Parathyroid adenoma (tissue), 2 donors: ENCODE measurements around the gene PCDHGB3.

Experiments
- H2AFZ ChIP-seq: fragments of 300-600 bp; sonication (generic); one replicate; pipeline ENCODE4 v1.7.0; 2017; ENCODE audit warnings: antibody characterized with exemption, mild to moderate bottlenecking
- H3K27ac ChIP-seq: fragments of 300-600 bp; sonication (generic); one replicate; pipeline ENCODE4 v1.7.0; 2017
- H3K27me3 ChIP-seq: fragments of 300-600 bp; sonication (generic); one replicate; pipeline ENCODE4 v1.7.0; 2017; ENCODE audit warnings: low read length; ENCODE audit not compliant: control insufficient read depth, insufficient read depth
- H3K36me3 ChIP-seq: fragments of 300-600 bp; sonication (generic); one replicate; pipeline ENCODE4 v1.7.0; 2017; ENCODE audit warnings: low read length; ENCODE audit not compliant: control insufficient read depth, insufficient read depth
- H3K4me1 ChIP-seq: fragments of 300-600 bp; sonication (generic); one replicate; pipeline ENCODE4 v1.7.0; 2017; ENCODE audit warnings: control low read depth
- H3K4me2 ChIP-seq: fragments of 300-600 bp; sonication (generic); one replicate; pipeline ENCODE4 v1.7.0; 2017; ENCODE audit warnings: low read length
- H3K4me3 ChIP-seq: fragments of 300-600 bp; sonication (generic); one replicate; pipeline ENCODE4 v1.7.0; 2017; ENCODE audit warnings: low read depth, low read length
- H3K79me2 ChIP-seq: fragments of 300-600 bp; sonication (generic); one replicate; pipeline ENCODE4 v1.7.0; 2017; ENCODE audit warnings: control low read depth
- H3K9ac ChIP-seq: fragments of 300-600 bp; sonication (generic); one replicate; pipeline ENCODE4 v1.7.0; 2017; ENCODE audit warnings: mild to moderate bottlenecking
- H3K9me3 ChIP-seq: fragments of 300-600 bp; sonication (generic); one replicate; pipeline ENCODE4 v1.7.0; 2017; ENCODE audit warnings: low read length; ENCODE audit not compliant: control insufficient read depth
- TF ChIP-seq, protein P1 (sequence below): fragments of 300-600 bp; sonication (generic); IDR thresholded peaks from one replicate; pipeline ENCODE4 v1.7.0; 2017; ENCODE audit warnings: antibody characterized with exemption, mild to moderate bottlenecking
- donor health status: primary hyperparathyroidism.

The PCDHGB3 gene

DNA sequence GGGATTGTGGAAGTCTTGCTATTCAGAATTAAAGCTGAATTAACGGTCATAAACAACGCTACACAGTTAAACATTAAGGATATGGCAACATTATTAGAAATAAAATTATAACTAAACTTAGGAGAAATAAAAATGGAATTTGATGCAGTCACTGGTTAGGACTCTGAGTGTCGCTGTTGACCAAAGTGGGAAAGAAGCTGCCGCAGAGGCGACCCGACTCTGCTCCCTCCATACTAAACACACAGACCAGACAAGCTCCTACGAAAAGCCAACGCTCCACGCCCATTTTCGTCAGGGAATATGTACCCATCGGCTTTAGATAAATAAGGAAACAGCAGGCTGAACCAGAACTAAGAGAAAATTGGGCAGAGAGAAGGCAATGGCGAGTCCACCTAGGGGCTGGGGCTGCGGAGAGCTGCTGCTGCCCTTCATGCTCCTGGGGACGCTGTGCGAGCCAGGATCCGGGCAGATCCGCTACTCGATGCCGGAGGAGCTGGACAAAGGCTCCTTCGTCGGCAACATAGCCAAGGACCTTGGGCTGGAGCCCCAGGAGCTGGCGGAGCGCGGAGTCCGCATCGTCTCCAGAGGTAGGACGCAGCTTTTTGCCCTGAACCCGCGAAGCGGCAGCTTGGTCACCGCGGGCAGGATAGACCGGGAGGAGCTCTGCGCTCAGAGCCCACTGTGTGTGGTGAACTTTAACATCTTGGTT is 5.9 kb upstream of the PCDHGB3 start, which contains the start of gene PCDHGA5:
PCDHGA5 (plus strand) TSS at position 211 of the 709 bp plus-strand sequence; CDS start at position 380, 169 bp downstream.
- TF ChIP-seq, protein P1, sequence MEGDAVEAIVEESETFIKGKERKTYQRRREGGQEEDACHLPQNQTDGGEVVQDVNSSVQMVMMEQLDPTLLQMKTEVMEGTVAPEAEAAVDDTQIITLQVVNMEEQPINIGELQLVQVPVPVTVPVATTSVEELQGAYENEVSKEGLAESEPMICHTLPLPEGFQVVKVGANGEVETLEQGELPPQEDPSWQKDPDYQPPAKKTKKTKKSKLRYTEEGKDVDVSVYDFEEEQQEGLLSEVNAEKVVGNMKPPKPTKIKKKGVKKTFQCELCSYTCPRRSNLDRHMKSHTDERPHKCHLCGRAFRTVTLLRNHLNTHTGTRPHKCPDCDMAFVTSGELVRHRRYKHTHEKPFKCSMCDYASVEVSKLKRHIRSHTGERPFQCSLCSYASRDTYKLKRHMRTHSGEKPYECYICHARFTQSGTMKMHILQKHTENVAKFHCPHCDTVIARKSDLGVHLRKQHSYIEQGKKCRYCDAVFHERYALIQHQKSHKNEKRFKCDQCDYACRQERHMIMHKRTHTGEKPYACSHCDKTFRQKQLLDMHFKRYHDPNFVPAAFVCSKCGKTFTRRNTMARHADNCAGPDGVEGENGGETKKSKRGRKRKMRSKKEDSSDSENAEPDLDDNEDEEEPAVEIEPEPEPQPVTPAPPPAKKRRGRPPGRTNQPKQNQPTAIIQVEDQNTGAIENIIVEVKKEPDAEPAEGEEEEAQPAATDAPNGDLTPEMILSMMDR = peak; percentile 15
- Histone ChIP-seq H3K9ac (no peak within 1 kb of the TSS), H3K79me2 (no peaks in the 10 kb centered on the region), H3K36me3 (peaks cover 2% of the 10 kb centered on the region), H3K9me3 (no peaks in the 10 kb centered on the region), H3K27ac (no peak within 1 kb of the TSS), H3K4me3 (no peak within 1 kb of the TSS), H2AFZ (peak within 1 kb of the TSS; percentile 7), H3K27me3 (no peaks in the 10 kb centered on the region), H3K4me1 (no peaks in the 10 kb centered on the region), H3K4me2 (no peak within 1 kb of the TSS)

DNA sequence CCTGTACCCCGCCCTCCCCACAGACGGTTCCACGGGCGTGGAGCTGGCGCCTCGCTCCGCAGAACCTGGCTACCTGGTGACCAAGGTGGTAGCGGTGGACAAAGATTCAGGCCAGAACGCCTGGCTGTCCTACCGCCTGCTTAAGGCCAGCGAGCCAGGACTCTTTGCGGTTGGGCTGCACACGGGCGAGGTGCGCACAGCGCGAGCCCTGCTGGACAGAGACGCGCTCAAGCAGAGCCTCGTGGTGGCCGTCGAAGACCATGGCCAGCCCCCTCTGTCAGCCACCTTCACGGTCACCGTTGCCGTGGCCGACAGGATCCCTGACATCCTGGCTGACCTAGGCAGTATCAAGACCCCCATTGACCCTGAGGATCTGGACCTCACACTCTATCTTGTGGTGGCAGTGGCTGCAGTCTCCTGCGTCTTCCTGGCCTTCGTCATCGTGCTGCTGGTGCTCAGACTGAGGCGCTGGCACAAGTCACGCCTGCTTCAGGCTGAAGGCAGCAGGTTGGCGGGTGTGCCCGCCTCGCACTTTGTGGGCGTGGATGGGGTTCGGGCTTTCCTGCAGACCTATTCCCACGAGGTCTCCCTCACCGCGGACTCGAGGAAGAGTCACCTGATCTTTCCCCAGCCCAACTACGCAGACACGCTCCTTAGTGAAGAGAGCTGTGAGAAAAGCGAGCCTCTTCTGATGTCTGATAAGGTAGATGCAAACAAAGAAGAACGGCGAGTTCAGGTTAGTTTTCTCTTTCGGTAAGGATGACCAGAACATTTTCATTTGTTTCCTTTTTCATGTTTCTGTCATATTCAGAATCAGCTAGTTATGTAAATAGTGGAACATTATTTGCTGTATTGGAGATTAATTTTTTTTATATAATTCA is 3.8 kb upstream of the PCDHGB3 start:
- Histone ChIP-seq H3K27me3 (no peaks in the 10 kb centered on the region), H3K36me3 (peaks cover 2% of the 10 kb centered on the region), H3K4me2 (no peak overlapping the region), H2AFZ (no peak overlapping the region), H3K4me1 (no peaks in the 10 kb centered on the region), H3K79me2 (no peaks in the 10 kb centered on the region), H3K9ac (no peak overlapping the region), H3K27ac (no peak overlapping the region), H3K9me3 (peaks cover 5% of the 10 kb centered on the region), H3K4me3 (no peak overlapping the region)
- TF ChIP-seq, protein P1 = no peak

DNA sequence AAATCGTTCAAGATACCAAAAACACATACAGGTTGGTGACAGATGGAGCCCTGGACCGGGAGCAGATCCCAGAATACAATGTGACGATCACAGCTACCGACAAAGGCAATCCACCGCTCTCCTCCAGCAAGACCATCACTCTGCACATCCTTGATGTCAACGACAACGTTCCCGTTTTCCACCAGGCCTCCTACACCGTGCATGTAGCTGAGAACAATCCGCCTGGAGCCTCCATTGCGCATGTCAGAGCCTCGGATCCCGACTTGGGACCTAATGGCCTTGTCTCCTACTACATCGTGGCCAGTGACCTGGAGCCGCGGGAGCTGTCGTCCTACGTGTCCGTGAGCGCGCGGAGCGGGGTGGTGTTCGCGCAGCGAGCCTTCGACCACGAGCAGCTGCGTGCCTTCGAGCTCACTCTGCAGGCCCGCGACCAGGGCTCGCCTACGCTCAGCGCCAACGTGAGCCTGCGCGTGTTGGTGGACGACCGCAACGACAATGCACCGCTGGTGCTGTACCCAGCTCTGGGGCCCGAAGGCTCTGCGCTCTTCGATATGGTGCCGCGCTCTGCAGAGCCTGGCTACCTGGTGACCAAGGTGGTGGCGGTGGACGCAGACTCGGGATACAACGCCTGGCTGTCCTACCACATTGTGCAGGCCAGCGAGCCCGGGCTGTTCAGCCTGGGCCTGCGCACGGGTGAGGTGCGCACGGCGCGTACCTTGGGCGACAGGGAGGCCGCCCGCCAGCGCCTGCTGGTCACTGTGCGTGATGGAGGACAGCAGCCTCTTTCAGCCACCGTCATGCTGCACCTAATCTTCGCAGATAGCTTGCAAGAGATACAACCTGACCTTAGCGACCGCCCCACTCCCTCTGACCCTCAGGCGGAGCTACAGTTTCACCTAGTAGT is 1.8 kb downstream of the PCDHGB3 start:
- Histone ChIP-seq H3K4me3 (no peak overlapping the region), H3K9me3 (peaks cover 13% of the 10 kb centered on the region)
- TF ChIP-seq, protein P1 = no peak

DNA sequence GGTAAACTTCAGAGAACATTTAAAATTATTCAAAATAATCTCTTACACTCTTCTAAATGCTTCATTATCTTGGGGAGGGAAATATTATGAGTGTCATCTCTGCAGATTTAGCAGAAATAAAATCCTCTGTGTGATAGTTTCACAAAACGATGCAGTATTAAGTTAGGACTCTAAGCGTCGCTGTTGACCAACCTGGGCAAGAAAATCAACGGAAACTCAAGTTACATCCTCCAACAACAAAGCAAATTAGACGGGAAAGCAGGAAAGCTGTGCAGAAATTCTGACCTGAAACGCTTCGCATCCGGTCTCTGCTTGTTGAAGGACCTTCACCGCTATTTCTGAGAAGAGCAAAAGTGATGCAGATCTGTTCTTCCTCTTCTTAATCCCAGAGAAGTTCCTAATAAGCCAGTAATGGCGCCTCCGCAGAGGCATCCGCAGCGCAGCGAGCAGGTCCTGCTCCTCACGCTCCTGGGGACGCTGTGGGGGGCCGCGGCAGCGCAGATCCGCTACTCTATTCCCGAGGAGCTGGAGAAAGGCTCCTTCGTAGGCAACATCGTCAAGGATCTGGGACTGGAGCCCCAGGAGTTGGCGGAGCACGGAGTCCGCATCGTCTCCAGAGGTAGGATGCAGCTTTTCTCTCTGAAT is 3.8 kb downstream of the PCDHGB3 start, which contains the start of gene PCDHGA6:
PCDHGA6 (plus strand) TSS at position 219 of the 645 bp plus-strand sequence; CDS start at position 412, 193 bp downstream.
- Histone ChIP-seq H3K79me2 (no peaks in the 10 kb centered on the region), H3K4me3 (peak within 1 kb of the TSS; percentile 35), H3K27me3 (no peaks in the 10 kb centered on the region), H3K36me3 (no peaks in the 10 kb centered on the region), H3K9me3 (peaks cover 13% of the 10 kb centered on the region), H2AFZ (peak within 1 kb of the TSS; percentile 38), H3K9ac (no peak within 1 kb of the TSS), H3K27ac (peak within 1 kb of the TSS; percentile 16), H3K4me2 (no peak within 1 kb of the TSS), H3K4me1 (no peaks in the 10 kb centered on the region)
- TF ChIP-seq, protein P1 = no peak

More for the DNA sequence above, 1.8 kb downstream of the PCDHGB3 start:
- H3K4me2 ChIP-seq = no peak overlapping the region
- no peak overlapping the region for H3K27ac ChIP-seq
- H3K4me1 ChIP-seq = no peaks in the 10 kb centered on the region
- H3K36me3 ChIP-seq = no peaks in the 10 kb centered on the region
- no peak overlapping the region for H2AFZ ChIP-seq
- H3K27me3 ChIP-seq = no peaks in the 10 kb centered on the region
- H3K79me2 ChIP-seq = no peaks in the 10 kb centered on the region
- H3K9ac ChIP-seq = no peak overlapping the region
